ENCODE data around the gene LTBP2.
"Not testable (repeated sequence)": the region's sequence is repeated elsewhere in the genome, so short reads cannot be mapped to it uniquely, and the experiment has no call there.

The LTBP2 gene

GRCh38 chr14:74545386-74545785, 66.7 kb downstream of the LTBP2 start:
- TF ChIP-seq CTCF (IDR thresholded peaks at IDR 0.05; ENCODE audit: borderline replicate concordance, insufficient read depth, low read depth, low read length), result no peak

GRCh38 chr14:74543771-74544438, 68.1 kb downstream of the LTBP2 start:
- TF ChIP-seq CTCF (IDR thresholded peaks at IDR 0.05; ENCODE audit: borderline replicate concordance, insufficient read depth, low read depth, low read length), result no peak

More at GRCh38 chr14:74545386-74545785, 66.7 kb downstream of the LTBP2 start:
- H3K4me3 ChIP-seq (ENCODE audit: low read depth, low read length), result no peak overlapping the region

GRCh38 chr14:74542056-74542685, 69.9 kb downstream of the LTBP2 start:
- no peak for TF ChIP-seq CTCF (IDR thresholded peaks at IDR 0.05; ENCODE audit: borderline replicate concordance, insufficient read depth, low read depth, low read length)
- no peak overlapping the region for H3K4me3 ChIP-seq (ENCODE audit: low read depth, low read length)

More at GRCh38 chr14:74543771-74544438, 68.1 kb downstream of the LTBP2 start:
- no peak overlapping the region for H3K4me3 ChIP-seq (ENCODE audit: low read depth, low read length)

DNA sequence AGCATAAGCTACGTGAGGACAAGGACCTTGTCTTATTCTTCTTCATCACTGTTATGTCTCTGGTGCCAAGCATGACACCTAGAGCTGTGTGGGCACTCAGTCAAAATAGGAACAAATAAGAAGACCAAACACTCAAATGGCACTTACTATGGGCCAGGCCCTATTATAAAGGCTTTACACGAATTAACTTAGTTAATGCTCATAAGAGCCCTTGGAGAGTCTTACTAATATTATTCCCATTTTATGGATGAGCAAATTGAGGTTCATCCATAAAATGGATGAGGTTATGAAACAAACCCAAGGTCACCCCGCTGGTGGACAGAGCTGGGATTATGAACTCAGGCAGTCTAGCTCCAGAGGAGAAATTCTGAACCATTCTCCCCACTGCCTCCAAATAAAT, 70.8 kb downstream of the LTBP2 start:
- no peak for TF ChIP-seq CTCF (IDR thresholded peaks at IDR 0.05; ENCODE audit: borderline replicate concordance, insufficient read depth, low read depth, low read length)
- H3K4me3 ChIP-seq (ENCODE audit: low read depth, low read length), result no peak overlapping the region

DNA sequence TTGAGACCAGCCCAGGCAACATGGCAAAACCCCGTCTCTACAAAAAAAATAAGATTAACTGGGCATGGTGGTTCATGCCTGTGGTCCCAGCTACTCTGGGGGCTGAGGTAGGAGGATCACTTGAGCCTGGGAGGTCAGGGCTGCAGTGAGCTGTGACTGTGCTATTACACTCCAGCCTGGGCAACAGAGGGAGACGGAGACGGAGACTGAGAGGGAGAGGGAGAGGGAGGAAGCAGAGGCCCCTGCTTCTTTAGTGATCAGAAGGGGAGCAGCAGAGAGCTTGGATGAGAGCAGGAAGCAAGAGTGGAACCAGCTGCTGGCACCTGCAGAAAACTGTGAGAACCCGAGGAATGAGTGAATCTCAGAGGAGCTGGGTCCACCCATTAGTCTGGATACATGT, 72.5 kb downstream of the LTBP2 start:
- no peak overlapping the region for H3K4me3 ChIP-seq (ENCODE audit: low read depth, low read length)
- no peak for TF ChIP-seq CTCF (IDR thresholded peaks at IDR 0.05; ENCODE audit: borderline replicate concordance, insufficient read depth, low read depth, low read length)

DNA sequence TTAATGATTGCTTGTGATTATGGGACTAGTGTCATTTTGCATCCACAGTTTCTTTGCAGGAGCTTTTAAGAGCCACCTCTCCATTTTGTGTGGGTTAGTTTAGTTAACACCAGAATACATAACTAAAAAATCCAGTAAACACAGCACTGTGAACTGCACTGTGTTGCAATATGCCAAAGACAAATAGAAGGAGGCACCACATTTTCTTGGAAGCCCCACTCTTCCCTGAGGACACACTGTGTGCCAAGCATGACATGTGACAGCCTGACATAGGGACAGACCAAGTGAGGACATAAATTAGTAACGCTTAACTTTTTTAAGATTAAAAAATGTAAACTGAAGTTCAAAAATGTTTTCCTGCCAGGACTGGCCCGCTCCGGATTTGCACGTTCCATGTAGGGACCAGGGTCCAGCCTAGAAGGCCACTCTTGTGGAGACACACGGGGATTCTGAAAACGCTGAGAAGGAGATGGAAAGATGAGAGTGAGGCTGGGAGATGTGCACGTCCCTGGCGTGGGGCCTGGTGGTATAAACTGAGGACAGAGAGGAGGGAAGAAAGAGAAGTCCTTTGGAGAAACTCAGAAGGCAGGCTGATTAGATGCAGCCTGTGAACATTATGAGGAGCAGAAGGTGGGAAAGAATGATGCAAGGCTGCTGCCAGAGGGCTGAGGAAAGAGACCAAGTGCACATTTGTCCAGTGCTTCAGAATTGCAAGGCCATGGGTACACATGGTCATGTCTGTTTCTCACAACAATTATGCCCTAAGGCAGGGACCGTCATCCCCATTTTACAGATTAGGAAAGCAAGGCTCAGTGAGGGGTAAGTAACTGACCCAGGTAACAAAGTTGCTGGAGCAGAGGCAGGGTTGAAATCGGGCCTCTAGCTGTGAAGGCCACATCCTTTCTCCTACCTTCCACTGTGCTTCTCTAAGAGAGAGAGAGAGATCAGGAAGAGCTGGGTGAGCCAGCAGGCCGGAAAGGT, 73.3 kb downstream of the LTBP2 start:
- H3K4me3 ChIP-seq (ENCODE audit: low read depth, low read length), result no peak overlapping the region
- no peak for TF ChIP-seq CTCF (IDR thresholded peaks at IDR 0.05; ENCODE audit: borderline replicate concordance, insufficient read depth, low read depth, low read length)

GRCh38 chr14:74536336-74536735, 75.7 kb downstream of the LTBP2 start:
- H3K4me3 ChIP-seq (ENCODE audit: low read depth, low read length), result not testable (repeated sequence)
